Measurements from ENCODE around the gene CIITA. TPM values are rescaled to one million over a fixed set of nuclear protein-coding genes. Genes with fewer than 3 reads are reported as not detected.

The CIITA gene
- total and polyA plus RNA-seq, 9 of the 15 experiments (the other 6 are each of a cell fraction or from before 2014, with no cell fraction given): 0.01 to 0.20 (median 0.11) TPM; not detected in 4

DNA sequence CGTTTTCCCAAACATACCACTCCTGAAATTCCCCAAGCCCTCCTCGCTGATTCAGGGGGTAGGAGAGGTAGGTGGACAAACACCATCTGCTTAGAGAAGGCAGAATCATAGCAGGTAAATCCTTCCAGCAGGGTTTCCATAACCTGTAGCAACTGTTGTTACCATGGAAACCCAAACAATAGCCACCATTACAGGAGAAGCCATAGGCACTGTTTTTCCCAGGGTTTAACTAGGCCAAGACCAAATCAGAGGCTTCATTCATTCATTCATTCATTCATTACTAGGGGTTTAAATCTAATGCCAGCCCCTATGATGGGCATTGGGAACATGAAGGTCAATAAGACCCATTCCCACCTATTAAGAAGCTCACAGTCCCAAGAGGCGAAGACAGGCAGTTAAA, 25.5 kb upstream of the CIITA start:
- H2AFZ ChIP-seq (ENCODE audit: low read depth, low read length): no peak overlapping the region
- H3K79me2 ChIP-seq (ENCODE audit: control insufficient read depth, insufficient read depth, low read length): no peaks in the 10 kb centered on the region
- FAIRE-seq (no peak), ATAC-seq (no peak), DNase-seq (ENCODE audit: extremely low read depth in 1 of 4, low spot score in 3 of 4) (no peak)
- H3K4me3 ChIP-seq: no peak overlapping the region
- H3K9me3 ChIP-seq (replicated peaks; ENCODE audit: control insufficient read depth, insufficient read depth, low read depth, low read length): no peaks in the 10 kb centered on the region
- H4K20me1 ChIP-seq (replicated peaks; ENCODE audit: control insufficient read depth, insufficient read depth, low read length): no peaks in the 10 kb centered on the region
- no peaks in the 10 kb centered on the region for H3K36me3 ChIP-seq (ENCODE audit: control insufficient read depth, insufficient read depth, low read length)
- peaks cover 29 to 36% of the 10 kb centered on the region in 2 experiments for H3K27me3 ChIP-seq (ENCODE audit: control insufficient read depth in 2 of 2, insufficient read depth in 2 of 2, low read length in 2 of 2)
- no peaks in the 10 kb centered on the region for H3K9me1 ChIP-seq (ENCODE audit: control insufficient read depth, insufficient read depth, low read length)
- no peaks in the 10 kb centered on the region for H3K4me1 ChIP-seq (replicated peaks in 1 of 2; ENCODE audit: control insufficient read depth in 2 of 2, insufficient read depth in 2 of 2, low read length in 2 of 2)
- H3K4me2 ChIP-seq (ENCODE audit: insufficient read depth, low read length): no peak overlapping the region
- intact Hi-C loops (cut with micrococcal nuclease): no loop called here
- ChIA-PET CTCF (ENCODE audit: low intra/inter-chr PET ratio) (no interaction called here), POLR2A (no interaction called here)
- H3K9ac ChIP-seq (ENCODE audit: insufficient read depth in 1 of 2, low read depth in 2 of 2, low read length in 2 of 2): no peak overlapping the region
- peak; percentile 75 for TF ChIP-seq RFX1 (IDR thresholded peaks at IDR 0.05)
- TF ChIP-seq E2F5 (CRISPR knock-in tag; IDR thresholded peaks at IDR 0.05): no peak
- no peak for TF ChIP-seq HNRNPLL (IDR thresholded peaks at IDR 0.05; ENCODE audit: low read depth, low read length, poor library complexity, severe bottlenecking)
- in situ Hi-C loops (cut with MboI): no loop called here
- no peak overlapping the region for H3K27ac ChIP-seq (ENCODE audit: extremely low read depth, low read depth, low read length)
- BruUV-seq (replicated peaks): no TSS peak
- 4% methylated on average over 3 of the region's 3 CpGs for WGBS (ENCODE audit: insufficient coverage, low coverage, missing lambda C conversion rate)

GRCh38 chr16:10852286-10852685, 24.7 kb upstream of the CIITA start:
- ChIA-PET POLR2A (no interaction called here), CTCF (ENCODE audit: low intra/inter-chr PET ratio) (no interaction called here)
- H3K4me2 ChIP-seq (ENCODE audit: insufficient read depth, low read length): no peak overlapping the region
- TF ChIP-seq, protein P1, sequence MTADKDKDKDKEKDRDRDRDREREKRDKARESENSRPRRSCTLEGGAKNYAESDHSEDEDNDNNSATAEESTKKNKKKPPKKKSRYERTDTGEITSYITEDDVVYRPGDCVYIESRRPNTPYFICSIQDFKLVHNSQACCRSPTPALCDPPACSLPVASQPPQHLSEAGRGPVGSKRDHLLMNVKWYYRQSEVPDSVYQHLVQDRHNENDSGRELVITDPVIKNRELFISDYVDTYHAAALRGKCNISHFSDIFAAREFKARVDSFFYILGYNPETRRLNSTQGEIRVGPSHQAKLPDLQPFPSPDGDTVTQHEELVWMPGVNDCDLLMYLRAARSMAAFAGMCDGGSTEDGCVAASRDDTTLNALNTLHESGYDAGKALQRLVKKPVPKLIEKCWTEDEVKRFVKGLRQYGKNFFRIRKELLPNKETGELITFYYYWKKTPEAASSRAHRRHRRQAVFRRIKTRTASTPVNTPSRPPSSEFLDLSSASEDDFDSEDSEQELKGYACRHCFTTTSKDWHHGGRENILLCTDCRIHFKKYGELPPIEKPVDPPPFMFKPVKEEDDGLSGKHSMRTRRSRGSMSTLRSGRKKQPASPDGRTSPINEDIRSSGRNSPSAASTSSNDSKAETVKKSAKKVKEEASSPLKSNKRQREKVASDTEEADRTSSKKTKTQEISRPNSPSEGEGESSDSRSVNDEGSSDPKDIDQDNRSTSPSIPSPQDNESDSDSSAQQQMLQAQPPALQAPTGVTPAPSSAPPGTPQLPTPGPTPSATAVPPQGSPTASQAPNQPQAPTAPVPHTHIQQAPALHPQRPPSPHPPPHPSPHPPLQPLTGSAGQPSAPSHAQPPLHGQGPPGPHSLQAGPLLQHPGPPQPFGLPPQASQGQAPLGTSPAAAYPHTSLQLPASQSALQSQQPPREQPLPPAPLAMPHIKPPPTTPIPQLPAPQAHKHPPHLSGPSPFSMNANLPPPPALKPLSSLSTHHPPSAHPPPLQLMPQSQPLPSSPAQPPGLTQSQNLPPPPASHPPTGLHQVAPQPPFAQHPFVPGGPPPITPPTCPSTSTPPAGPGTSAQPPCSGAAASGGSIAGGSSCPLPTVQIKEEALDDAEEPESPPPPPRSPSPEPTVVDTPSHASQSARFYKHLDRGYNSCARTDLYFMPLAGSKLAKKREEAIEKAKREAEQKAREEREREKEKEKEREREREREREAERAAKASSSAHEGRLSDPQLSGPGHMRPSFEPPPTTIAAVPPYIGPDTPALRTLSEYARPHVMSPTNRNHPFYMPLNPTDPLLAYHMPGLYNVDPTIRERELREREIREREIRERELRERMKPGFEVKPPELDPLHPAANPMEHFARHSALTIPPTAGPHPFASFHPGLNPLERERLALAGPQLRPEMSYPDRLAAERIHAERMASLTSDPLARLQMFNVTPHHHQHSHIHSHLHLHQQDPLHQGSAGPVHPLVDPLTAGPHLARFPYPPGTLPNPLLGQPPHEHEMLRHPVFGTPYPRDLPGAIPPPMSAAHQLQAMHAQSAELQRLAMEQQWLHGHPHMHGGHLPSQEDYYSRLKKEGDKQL (CRISPR knock-in tag; IDR thresholded peaks at IDR 0.05; ENCODE audit: borderline replicate concordance): no peak
- TF ChIP-seq, protein P2, sequence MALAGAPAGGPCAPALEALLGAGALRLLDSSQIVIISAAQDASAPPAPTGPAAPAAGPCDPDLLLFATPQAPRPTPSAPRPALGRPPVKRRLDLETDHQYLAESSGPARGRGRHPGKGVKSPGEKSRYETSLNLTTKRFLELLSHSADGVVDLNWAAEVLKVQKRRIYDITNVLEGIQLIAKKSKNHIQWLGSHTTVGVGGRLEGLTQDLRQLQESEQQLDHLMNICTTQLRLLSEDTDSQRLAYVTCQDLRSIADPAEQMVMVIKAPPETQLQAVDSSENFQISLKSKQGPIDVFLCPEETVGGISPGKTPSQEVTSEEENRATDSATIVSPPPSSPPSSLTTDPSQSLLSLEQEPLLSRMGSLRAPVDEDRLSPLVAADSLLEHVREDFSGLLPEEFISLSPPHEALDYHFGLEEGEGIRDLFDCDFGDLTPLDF (CRISPR knock-in tag; IDR thresholded peaks at IDR 0.05): no peak
- TF ChIP-seq LCOR (CRISPR knock-in tag; IDR thresholded peaks at IDR 0.05) (no peak), TRIM28 (IDR thresholded peaks at IDR 0.05) (no peak), ETV1 (tag; conservative IDR thresholded peaks at IDR 0.05; ENCODE audit: low read depth) (no peak), TFAM (CRISPR knock-in tag; conservative IDR thresholded peaks at IDR 0.05) (no peak)

More at GRCh38 chr16:10852286-10852685, 24.7 kb upstream of the CIITA start:
- Histone ChIP-seq H3K9ac (ENCODE audit: insufficient read depth in 1 of 2, low read depth in 2 of 2, low read length in 2 of 2) (no peak overlapping the region), H3K79me2 (ENCODE audit: control insufficient read depth, insufficient read depth, low read length) (no peaks in the 10 kb centered on the region), H3K36me3 (ENCODE audit: control insufficient read depth, insufficient read depth, low read length) (no peaks in the 10 kb centered on the region), H3K9me3 (replicated peaks; ENCODE audit: control insufficient read depth, insufficient read depth, low read depth, low read length) (no peaks in the 10 kb centered on the region), H4K20me1 (replicated peaks; ENCODE audit: control insufficient read depth, insufficient read depth, low read length) (no peaks in the 10 kb centered on the region), H3K27me3 (ENCODE audit: control insufficient read depth in 2 of 2, insufficient read depth in 2 of 2, low read length in 2 of 2) (peaks cover 25 to 32% of the 10 kb centered on the region in 2 experiments), H3K9me1 (ENCODE audit: control insufficient read depth, insufficient read depth, low read length) (no peaks in the 10 kb centered on the region), H2AFZ (ENCODE audit: low read depth, low read length) (no peak overlapping the region), H3K4me3 (no peak overlapping the region), H3K4me1 (replicated peaks in 1 of 2; ENCODE audit: control insufficient read depth in 2 of 2, insufficient read depth in 2 of 2, low read length in 2 of 2) (no peaks in the 10 kb centered on the region), H3K27ac (ENCODE audit: extremely low read depth, low read depth, low read length) (no peak overlapping the region)
- FAIRE-seq: no peak
- 0% methylated on average over 4 of the region's 4 CpGs for WGBS (ENCODE audit: insufficient coverage, low coverage, missing lambda C conversion rate)
- no peak for DNase-seq (ENCODE audit: extremely low read depth in 1 of 4, low spot score in 3 of 4)
- in situ Hi-C loops (cut with MboI) (no loop called here), intact Hi-C loops (cut with micrococcal nuclease) (no loop called here)
- no TSS peak for BruUV-seq (replicated peaks)
- ATAC-seq: no peak
